GM18502 (cell line): ENCODE measurements around the gene STXBP1.

ENCODE experiments used
- ATAC-seq: cut with Tn5 transposase; IDR thresholded peaks from one replicate; pipeline ENCODE4 v1.9.1; 2021; ENCODE audit warnings: mild to moderate bottlenecking; ENCODE audit not compliant: unreplicated experiment, poor library complexity

Gene STXBP1

GRCh38 chr9:127706836-127707241, 94.8 kb downstream of the STXBP1 start, which contains the start of gene CFAP157:
CFAP157 (plus strand) TSS chr9:127706988; CDS start chr9:127707032, 44 bp downstream.
- no peak for ATAC-seq

- no peak for ATAC-seq
These were observed 95.7 kb downstream of the STXBP1 start for GRCh38 chr9:127707766-127708165.

- no peak for ATAC-seq
These were observed 97.0 kb downstream of the STXBP1 start for GRCh38 chr9:127708952-127709587.

- no peak for ATAC-seq
These were observed 98.2 kb downstream of the STXBP1 start for GRCh38 chr9:127710204-127710783.

- no peak for ATAC-seq
These were observed 99.2 kb downstream of the STXBP1 start for GRCh38 chr9:127711226-127711701.

- no peak for ATAC-seq
These were observed 99.8 kb downstream of the STXBP1 start for GRCh38 chr9:127711831-127712274.

GRCh38 chr9:127712371-127712770, 100.3 kb downstream of the STXBP1 start:
- no peak for ATAC-seq

GRCh38 chr9:127712867-127713266, 100.8 kb downstream of the STXBP1 start:
- no peak for ATAC-seq

- ATAC-seq = no peak
These were observed 102.1 kb downstream of the STXBP1 start for GRCh38 chr9:127714020-127714750.

GRCh38 chr9:127714951-127715469, 102.9 kb downstream of the STXBP1 start:
- no peak for ATAC-seq

- peak; percentile 94 for ATAC-seq
These were observed 103.6 kb downstream of the STXBP1 start, which contains the start of the genes PTRH1 and TTC16 for GRCh38 chr9:127715470-127716337. PTRH1 (minus strand) TSS chr9:127715663; CDS start chr9:127715639, 24 bp downstream. TTC16 (plus strand) TSS chr9:127716079; CDS start chr9:127716146, 67 bp downstream.

GRCh38 chr9:127716412-127716811, 104.3 kb downstream of the STXBP1 start:
- no peak for ATAC-seq

GRCh38 chr9:127717766-127718165, 105.7 kb downstream of the STXBP1 start:
- no peak for ATAC-seq

GRCh38 chr9:127720031-127720864, 108.2 kb downstream of the STXBP1 start:
- no peak for ATAC-seq

GRCh38 chr9:127720865-127721227, 108.8 kb downstream of the STXBP1 start:
- no peak for ATAC-seq

- ATAC-seq = no peak
These were observed 109.3 kb downstream of the STXBP1 start for GRCh38 chr9:127721391-127721821.

- no peak for ATAC-seq
These were observed 110.1 kb downstream of the STXBP1 start for GRCh38 chr9:127722055-127722745.

GRCh38 chr9:127723013-127723412, 110.9 kb downstream of the STXBP1 start:
- ATAC-seq = no peak
